ENCODE data around the gene SMARCA4. TPM values are rescaled to one million over a fixed set of nuclear protein-coding genes. Genes with fewer than 3 reads are reported as not detected.

The SMARCA4 gene
- total RNA-seq, 6 experiments from 2014 or later = 26.3 to 45.8 (median 27.7) TPM

DNA sequence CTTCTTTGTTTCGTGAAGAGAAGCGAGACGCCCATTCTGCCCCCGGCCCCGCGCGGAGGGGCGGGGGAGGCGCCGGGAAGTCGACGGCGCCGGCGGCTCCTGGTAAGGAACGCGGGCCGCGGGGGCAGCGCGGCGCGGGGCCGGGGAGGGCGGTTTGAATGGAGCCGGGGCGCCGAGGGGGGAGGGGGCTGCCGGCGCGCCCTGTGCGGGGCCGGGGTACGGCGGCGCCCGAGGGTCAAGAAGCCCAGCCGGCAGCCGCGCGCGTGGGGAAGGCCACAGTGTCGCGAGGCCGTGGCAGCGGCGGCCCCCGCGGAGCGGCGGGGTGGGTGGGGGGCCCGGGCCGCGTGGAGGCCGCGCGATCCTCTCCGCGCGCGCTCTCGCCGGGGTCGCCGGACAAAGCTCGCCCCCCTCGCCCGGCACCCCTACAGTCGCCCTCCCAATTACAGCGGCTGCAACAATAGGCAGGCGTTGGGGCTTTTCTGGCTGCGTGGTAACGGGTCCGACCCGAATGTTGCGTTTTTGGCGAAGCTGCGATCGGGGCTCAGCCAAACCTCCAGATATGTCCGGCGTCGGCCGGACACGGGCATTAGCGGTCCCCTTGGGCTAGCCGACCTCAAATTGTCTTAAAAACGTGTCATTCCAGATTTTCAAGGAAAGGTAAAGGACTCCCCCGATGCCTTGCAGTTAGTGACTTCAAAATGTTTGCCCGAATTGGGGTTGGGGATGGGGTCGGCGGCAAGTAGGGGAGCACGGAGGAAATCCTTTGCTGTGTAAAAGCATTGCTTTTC, 437 bp downstream of the SMARCA4 start:
- TF ChIP-seq POLR2A (IDR thresholded peaks at IDR 0.05) (no peak), CTCF (IDR thresholded peaks at IDR 0.05) (no peak)
- H3K4me1 ChIP-seq = peaks cover 0 to 13% (median 4%) of the 10 kb centered on the region in 4 donors
- ATAC-seq (peak; percentile 37 to 53 (median 51)), DNase-seq (peak in 1 of 3 donors; percentile 44)
- peak overlapping the region; percentile 69 to 84 (median 78) for H3K4me3 ChIP-seq
- no peaks in the 10 kb centered on the region for H3K9me3 ChIP-seq
- intact Hi-C loops (cut with DNase I) = no loop called here
- 4% methylated on average over 12 of the region's 92 CpGs for WGBS (ENCODE audit: insufficient coverage, low coverage, low lambda C conversion rate, missing lambda C conversion rate)
- H3K36me3 ChIP-seq = no peaks in the 10 kb centered on the region
- H3K27ac ChIP-seq = peak overlapping the region; percentile 47 to 80 (median 60)
- H3K27me3 ChIP-seq = no peaks in the 10 kb centered on the region

DNA sequence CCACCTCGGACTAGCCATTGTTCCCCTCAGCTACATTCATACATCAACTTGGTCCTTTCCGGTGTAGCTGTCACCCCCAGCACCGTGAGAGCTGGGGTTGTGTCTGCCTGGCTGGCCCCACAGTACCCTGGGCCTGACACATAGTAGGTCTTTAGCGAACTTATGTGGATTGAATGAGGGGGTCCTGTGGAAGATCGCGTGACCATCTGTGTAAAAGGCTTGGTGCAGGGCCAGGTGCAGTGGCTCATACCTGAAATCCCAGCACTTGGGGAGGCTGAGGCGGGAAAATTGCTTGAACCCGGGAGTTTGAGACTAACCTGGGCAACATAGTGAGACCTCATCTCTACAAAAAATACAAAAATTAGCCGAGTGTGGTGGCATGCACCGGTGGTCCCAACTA, 2.0 kb downstream of the SMARCA4 start:
- WGBS (ENCODE audit: insufficient coverage, low coverage, low lambda C conversion rate, missing lambda C conversion rate) = 89% methylated on average over 9 of the region's 10 CpGs
- no peak for TF ChIP-seq CTCF (IDR thresholded peaks at IDR 0.05)
- TF ChIP-seq POLR2A (IDR thresholded peaks at IDR 0.05) = no peak
- ATAC-seq = no peak
- no peaks in the 10 kb centered on the region for H3K9me3 ChIP-seq
- H3K27me3 ChIP-seq = no peaks in the 10 kb centered on the region
- no peak for DNase-seq
- no peak overlapping the region for H3K27ac ChIP-seq
- peaks cover 0 to 13% (median 4%) of the 10 kb centered on the region in 4 donors for H3K4me1 ChIP-seq
- no peak overlapping the region for H3K4me3 ChIP-seq
- H3K36me3 ChIP-seq = no peaks in the 10 kb centered on the region
- intact Hi-C loops (cut with DNase I) = no loop called here

- WGBS (ENCODE audit: insufficient coverage, low coverage, low lambda C conversion rate, missing lambda C conversion rate) = 71% methylated on average over 2 of the region's 4 CpGs
- H3K27ac ChIP-seq = no peak overlapping the region
- intact Hi-C loops (cut with DNase I) = no loop called here
- H3K9me3 ChIP-seq = no peaks in the 10 kb centered on the region
- no peak for TF ChIP-seq POLR2A (IDR thresholded peaks at IDR 0.05)
- TF ChIP-seq CTCF (IDR thresholded peaks at IDR 0.05) = no peak
- H3K36me3 ChIP-seq = no peaks in the 10 kb centered on the region
- DNase-seq (no peak), ATAC-seq (no peak)
- H3K4me3 ChIP-seq = no peak overlapping the region
- no peaks in the 10 kb centered on the region for H3K27me3 ChIP-seq
- H3K4me1 ChIP-seq = peaks cover 0 to 13% (median 4%) of the 10 kb centered on the region in 4 donors
Measured at GRCh38 chr19:10963865-10964264, 3.0 kb downstream of the SMARCA4 start.

DNA sequence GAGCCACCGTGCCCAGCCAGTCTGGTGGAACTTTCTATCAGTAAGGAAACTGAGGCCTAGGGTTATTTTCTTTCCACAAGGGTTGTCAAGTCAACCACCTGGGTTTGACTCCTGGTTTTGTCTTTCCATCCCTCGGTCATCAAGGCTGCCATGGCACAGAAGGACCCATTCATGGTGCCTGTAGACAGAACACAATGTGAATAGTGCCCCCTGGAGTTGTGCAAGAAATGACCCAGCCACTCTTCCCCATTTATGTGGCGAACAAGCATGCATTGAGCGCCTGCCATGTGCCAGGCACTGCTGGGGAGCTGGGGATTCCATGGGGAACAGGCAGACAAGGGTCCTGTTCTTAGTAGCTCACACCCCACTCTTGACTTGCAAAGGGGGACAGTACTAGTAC, 4.1 kb downstream of the SMARCA4 start:
- no peaks in the 10 kb centered on the region for H3K27me3 ChIP-seq
- no peak overlapping the region for H3K4me3 ChIP-seq
- ATAC-seq (no peak), DNase-seq (no peak)
- intact Hi-C loops (cut with DNase I) = no loop called here
- H3K36me3 ChIP-seq = no peaks in the 10 kb centered on the region
- no peak overlapping the region for H3K27ac ChIP-seq
- 96% methylated on average over 4 of the region's 4 CpGs for WGBS (ENCODE audit: insufficient coverage, low coverage, low lambda C conversion rate, missing lambda C conversion rate)
- H3K9me3 ChIP-seq = no peaks in the 10 kb centered on the region
- peaks cover 0 to 9% (median 1%) of the 10 kb centered on the region in 4 donors for H3K4me1 ChIP-seq
- TF ChIP-seq POLR2A (IDR thresholded peaks at IDR 0.05) (no peak), CTCF (IDR thresholded peaks at IDR 0.05) (no peak)

Measured in right lobe of liver (tissue), 6 donors.